HFF-Myc (cell line): ENCODE data around the gene TTC3.

Experiments
- DNase-seq: peaks from one replicate; pipeline ENCODE4 v3.0.0-alpha.2; 2011; ENCODE audit warnings: low read depth; ENCODE audit errors: extremely low read depth
- H3K4me3 ChIP-seq: replicated peaks from 2 replicates; pipeline ENCODE4 v1.5.1; 2011; ENCODE audit warnings: low read depth, mild to moderate bottlenecking, control low read depth, low read length
- CTCF ChIP-seq: IDR thresholded peaks from 2 replicates; pipeline ENCODE4 v1.5.1; 2012; ENCODE audit warnings: mild to moderate bottlenecking, low read depth, low read length, control low read depth; ENCODE audit errors: missing control alignments

The TTC3 gene

GRCh38 chr21:37233551-37234146 is 160.6 kb downstream of the TTC3 start:
- no peak for TF ChIP-seq CTCF
- no peak for DNase-seq
- H3K4me3 ChIP-seq: no peak overlapping the region

GRCh38 chr21:37237346-37237745 is 164.3 kb downstream of the TTC3 start:
- no peak for TF ChIP-seq CTCF
- H3K4me3 ChIP-seq: no peak overlapping the region
- no peak for DNase-seq

- no peak for TF ChIP-seq CTCF
- DNase-seq: no peak
- no peak overlapping the region for H3K4me3 ChIP-seq
Measured at GRCh38 chr21:37237764-37238163, 164.7 kb downstream of the TTC3 start.

GRCh38 chr21:37240978-37241377 is 167.9 kb downstream of the TTC3 start:
- TF ChIP-seq CTCF: no peak
- no peak for DNase-seq
- no peak overlapping the region for H3K4me3 ChIP-seq

- H3K4me3 ChIP-seq: no peak overlapping the region
- DNase-seq: no peak
- no peak for TF ChIP-seq CTCF
Measured at GRCh38 chr21:37241426-37241825, 168.4 kb downstream of the TTC3 start.

GRCh38 chr21:37243961-37244360 is 170.9 kb downstream of the TTC3 start:
- no peak overlapping the region for H3K4me3 ChIP-seq
- no peak for TF ChIP-seq CTCF
- DNase-seq: no peak

- no peak overlapping the region for H3K4me3 ChIP-seq
- no peak for DNase-seq
- no peak for TF ChIP-seq CTCF
Measured at GRCh38 chr21:37244501-37245095, 171.5 kb downstream of the TTC3 start.
